ENCODE data around the gene SEZ6.

The SEZ6 gene

DNA sequence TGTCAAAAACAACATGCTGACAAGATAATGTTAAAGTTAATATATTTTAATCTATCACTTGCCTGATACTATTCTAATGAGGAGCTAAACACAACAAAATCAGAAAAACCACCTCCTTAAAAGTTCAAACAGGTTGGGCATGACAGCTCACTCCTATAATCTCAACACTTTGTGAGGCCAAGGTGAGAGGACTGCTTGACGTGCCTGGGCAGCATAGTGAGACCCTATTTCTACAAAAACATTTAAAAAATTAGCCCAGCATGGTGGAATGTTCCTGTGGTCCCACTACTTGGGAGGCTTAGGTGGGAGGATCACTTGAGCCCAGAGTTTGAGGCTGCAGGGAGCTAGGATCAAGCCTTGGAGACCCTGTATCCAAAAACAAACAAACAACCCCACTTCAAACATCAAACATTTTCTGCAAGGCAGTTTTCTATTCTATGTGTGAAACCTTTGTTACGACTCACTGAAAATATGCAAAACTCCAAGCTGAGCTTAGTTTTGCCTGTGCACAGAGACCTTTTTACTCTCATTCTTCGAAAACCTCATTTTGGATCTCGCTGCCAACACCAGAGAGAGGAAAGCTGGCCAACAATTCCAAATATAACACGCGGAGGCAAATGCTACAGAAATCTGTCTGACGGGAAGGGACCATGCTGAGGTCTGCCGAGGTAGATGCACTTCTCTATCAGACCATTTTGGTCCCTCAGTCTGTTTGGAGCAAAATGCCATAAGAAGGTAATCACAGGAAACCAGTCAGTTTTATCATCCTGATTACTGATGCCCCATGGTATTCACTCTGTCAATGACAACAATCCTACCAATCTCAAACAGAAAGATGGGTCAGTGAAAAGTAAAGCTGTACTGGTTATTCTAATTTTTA lies 60.7 kb downstream of the SEZ6 start:
- in situ Hi-C loops (cut with MboI; ENCODE audit: low sequenced_read_pairs, unreplicated experiment): no loop called here
- no peak for DNase-seq (ENCODE audit: low spot score)
- TF ChIP-seq, protein P1, sequence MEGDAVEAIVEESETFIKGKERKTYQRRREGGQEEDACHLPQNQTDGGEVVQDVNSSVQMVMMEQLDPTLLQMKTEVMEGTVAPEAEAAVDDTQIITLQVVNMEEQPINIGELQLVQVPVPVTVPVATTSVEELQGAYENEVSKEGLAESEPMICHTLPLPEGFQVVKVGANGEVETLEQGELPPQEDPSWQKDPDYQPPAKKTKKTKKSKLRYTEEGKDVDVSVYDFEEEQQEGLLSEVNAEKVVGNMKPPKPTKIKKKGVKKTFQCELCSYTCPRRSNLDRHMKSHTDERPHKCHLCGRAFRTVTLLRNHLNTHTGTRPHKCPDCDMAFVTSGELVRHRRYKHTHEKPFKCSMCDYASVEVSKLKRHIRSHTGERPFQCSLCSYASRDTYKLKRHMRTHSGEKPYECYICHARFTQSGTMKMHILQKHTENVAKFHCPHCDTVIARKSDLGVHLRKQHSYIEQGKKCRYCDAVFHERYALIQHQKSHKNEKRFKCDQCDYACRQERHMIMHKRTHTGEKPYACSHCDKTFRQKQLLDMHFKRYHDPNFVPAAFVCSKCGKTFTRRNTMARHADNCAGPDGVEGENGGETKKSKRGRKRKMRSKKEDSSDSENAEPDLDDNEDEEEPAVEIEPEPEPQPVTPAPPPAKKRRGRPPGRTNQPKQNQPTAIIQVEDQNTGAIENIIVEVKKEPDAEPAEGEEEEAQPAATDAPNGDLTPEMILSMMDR (IDR thresholded peaks at IDR 0.05; ENCODE audit: borderline replicate concordance, control extremely low read depth, extremely low read depth, insufficient read depth, missing control alignments): no peak

DNA sequence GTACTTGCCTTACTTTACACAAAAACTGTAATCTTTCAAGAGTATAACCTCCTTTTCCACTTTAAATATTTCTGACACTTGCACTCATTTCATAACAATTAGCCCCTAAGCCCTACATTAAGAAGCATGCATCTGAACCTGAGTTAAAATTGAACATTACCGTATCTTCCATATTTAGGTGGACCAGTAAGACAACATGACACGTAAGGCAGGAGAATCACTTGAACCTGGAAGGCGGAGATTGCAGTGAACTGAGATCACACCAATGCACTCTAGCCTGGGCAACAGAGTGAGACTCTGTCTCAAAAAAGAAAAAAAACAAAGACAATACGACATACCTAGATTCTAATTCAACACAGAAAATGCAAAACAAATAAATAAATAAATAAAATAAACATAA lies 61.5 kb downstream of the SEZ6 start:
- TF ChIP-seq, protein P1 (IDR thresholded peaks at IDR 0.05; ENCODE audit: borderline replicate concordance, control extremely low read depth, extremely low read depth, insufficient read depth, missing control alignments): no peak
- no peak for DNase-seq (ENCODE audit: low spot score)
- in situ Hi-C loops (cut with MboI; ENCODE audit: low sequenced_read_pairs, unreplicated experiment): no loop called here

DNA sequence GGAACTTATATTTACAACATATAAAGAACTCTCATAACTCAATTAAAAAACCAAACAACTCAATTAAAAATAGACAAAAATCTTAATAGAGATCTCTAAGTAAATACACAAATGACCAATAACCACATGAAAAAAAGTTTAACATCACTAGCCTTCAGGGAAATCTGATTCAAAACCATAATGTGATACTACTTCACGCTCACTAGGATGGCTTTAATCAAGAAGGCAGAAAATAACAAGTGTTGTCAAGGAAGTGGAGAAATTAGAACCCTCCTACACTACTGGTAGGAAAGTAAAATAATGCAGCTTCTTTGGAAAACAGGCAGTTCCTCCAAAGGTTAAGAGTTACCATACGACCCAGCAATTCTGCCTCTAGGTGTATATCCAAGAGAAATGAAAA lies 62.9 kb downstream of the SEZ6 start:
- in situ Hi-C loops (cut with MboI; ENCODE audit: low sequenced_read_pairs, unreplicated experiment): no loop called here
- TF ChIP-seq, protein P1 (IDR thresholded peaks at IDR 0.05; ENCODE audit: borderline replicate concordance, control extremely low read depth, extremely low read depth, insufficient read depth, missing control alignments): no peak
- no peak for DNase-seq (ENCODE audit: low spot score)

DNA sequence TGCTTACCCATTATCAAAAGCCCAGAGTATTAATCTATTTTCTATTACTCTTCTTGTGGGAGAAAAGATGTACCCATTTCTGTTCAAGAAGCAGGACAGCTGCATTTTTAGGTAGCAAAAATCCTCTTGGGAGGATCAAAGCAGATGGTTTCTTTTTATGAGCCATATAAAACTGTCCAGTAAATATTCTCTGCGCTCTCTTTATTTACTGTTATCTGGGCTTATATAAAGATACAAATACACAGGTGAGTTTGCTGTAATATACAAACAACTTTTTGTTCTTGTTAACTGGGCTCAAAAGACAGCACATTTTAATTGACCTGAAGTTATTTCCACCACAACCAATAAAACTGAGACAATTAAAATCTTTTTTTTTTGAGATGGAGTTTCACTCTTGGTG lies 64.6 kb downstream of the SEZ6 start:
- in situ Hi-C loops (cut with MboI; ENCODE audit: low sequenced_read_pairs, unreplicated experiment): no loop called here
- TF ChIP-seq, protein P1 (IDR thresholded peaks at IDR 0.05; ENCODE audit: borderline replicate concordance, control extremely low read depth, extremely low read depth, insufficient read depth, missing control alignments): no peak
- no peak for DNase-seq (ENCODE audit: low spot score)

DNA sequence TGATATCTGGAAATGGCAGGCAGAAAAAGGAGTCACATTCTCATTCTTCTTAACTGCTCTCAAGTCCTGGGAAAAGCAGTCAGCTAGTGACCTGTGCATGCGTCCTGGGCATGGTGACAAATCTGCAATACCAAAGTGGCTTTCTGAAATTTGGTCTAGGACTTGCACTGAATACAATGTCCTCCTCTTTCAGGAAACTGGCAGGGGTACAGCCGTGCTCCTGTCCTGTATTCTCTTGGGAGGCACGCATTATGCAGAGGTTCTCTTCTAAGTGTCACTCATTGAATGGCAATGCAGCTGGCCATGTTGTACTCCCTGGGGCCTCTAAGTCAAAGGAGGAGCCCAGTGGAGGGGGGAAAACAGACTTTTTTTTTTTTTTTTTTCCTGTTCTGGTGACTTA lies 65.2 kb downstream of the SEZ6 start:
- in situ Hi-C loops (cut with MboI; ENCODE audit: low sequenced_read_pairs, unreplicated experiment): no loop called here
- TF ChIP-seq, protein P1 (IDR thresholded peaks at IDR 0.05; ENCODE audit: borderline replicate concordance, control extremely low read depth, extremely low read depth, insufficient read depth, missing control alignments): no peak
- DNase-seq (ENCODE audit: low spot score): no peak

DNA sequence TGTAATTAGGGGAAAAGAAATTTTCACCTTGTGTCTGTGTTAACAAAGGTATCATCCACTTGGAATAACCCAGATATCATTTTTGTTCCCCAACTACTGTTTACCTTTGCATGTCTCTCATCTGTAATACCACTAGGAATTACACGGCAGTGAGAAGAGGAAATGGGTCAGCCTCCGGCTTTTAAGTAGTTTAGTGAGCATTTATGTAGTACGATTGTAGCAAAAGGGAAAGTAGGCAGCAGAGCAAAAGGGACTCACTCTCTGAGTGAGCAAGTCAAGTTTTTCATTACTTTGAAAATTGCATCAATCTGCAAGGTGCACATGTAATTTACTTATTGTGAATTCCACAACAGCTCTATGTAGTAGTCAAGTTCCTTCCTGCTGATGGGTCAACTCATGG lies 65.7 kb downstream of the SEZ6 start:
- DNase-seq (ENCODE audit: low spot score): no peak
- TF ChIP-seq, protein P1 (IDR thresholded peaks at IDR 0.05; ENCODE audit: borderline replicate concordance, control extremely low read depth, extremely low read depth, insufficient read depth, missing control alignments): no peak
- in situ Hi-C loops (cut with MboI; ENCODE audit: low sequenced_read_pairs, unreplicated experiment): no loop called here

Measured in GM13976 (cell line).